HG03342 (cell line): Measurements from ENCODE around the gene HYKK.
"Not testable (repeated sequence)": the region's sequence is repeated elsewhere in the genome, so short reads cannot be mapped to it uniquely, and the experiment has no call there.

Source experiments
- ATAC-seq: cut with Tn5 transposase; IDR thresholded peaks from one replicate; pipeline ENCODE4 v1.9.1; 2021; ENCODE audit warnings: mild to moderate bottlenecking, moderate library complexity; ENCODE audit not compliant: unreplicated experiment

The HYKK gene

DNA sequence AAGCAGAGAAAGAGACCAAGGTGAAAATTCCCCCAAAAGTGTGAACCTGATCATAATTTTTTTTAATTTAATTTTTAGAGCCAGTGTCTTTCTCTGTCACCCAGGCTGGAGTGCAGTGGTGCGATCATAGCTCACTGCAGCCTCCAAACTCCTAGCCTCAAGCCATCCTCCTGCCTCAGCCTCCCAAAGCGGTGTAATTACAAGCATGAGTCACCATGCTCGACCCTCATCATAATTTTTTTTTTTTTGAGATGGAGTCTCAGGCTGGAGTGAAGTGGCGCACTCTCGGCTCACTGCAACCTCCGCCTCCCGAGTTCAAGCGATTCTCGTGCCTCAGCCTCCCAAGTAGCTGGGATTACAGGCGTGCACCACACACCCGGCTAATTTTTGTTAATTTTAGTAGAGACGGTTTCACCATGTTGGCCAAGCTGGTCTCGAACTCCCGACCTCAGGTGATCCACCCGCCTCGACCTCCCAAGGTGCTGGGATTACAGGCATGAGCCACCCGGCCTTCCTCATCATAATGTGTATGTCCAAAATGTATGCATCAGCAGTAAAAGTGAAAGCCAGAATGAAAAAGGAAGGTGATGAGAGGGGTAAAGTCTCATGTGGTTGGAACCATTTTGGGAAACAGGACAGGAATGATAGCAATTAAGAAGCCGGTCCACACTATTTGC is 32.2 kb downstream of the HYKK start:
- not testable (repeated sequence) for ATAC-seq

DNA sequence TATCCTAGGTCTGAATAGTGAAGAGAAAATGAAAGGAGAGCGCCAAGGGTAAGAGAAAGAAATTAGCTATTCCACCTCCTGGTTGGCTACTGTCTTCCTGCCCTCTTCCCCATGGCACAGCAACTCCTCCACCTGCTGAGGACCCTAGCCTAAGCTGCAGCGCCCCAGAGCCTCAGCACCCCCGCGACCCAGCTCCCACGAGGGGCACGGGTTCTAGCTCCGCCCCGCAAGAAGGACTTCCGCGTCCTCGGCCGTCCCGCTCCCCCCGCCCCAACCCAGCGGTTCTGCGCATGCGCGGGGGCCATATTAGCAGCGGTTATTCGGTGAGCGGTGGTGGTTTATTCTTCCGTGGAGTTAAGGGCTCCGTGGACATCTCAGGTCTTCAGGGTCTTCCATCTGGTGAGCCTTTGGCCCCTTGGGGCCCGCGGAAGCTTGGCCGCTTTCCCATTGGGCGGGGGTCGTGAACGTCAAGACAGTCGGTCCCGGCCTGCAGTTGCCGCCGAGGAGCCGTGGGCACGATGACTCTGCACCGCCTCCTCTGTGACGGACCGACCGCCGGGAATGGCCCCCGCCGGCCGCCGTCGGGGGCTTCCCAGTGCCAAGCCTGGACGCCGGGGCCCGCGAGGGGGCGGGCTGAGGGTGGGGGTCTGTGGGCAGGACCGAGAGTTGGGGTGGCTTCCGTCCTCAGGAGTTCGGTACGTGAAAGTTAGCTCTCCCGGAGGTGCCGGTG is 32.9 kb downstream of the HYKK start, which contains the start of gene PSMA4:
Gene PSMA4 (plus strand): TSS at position 304 of the 730 bp plus-strand sequence. CDS start 1,484 bp downstream, outside the sequence.
- peak; percentile 73 for ATAC-seq

DNA sequence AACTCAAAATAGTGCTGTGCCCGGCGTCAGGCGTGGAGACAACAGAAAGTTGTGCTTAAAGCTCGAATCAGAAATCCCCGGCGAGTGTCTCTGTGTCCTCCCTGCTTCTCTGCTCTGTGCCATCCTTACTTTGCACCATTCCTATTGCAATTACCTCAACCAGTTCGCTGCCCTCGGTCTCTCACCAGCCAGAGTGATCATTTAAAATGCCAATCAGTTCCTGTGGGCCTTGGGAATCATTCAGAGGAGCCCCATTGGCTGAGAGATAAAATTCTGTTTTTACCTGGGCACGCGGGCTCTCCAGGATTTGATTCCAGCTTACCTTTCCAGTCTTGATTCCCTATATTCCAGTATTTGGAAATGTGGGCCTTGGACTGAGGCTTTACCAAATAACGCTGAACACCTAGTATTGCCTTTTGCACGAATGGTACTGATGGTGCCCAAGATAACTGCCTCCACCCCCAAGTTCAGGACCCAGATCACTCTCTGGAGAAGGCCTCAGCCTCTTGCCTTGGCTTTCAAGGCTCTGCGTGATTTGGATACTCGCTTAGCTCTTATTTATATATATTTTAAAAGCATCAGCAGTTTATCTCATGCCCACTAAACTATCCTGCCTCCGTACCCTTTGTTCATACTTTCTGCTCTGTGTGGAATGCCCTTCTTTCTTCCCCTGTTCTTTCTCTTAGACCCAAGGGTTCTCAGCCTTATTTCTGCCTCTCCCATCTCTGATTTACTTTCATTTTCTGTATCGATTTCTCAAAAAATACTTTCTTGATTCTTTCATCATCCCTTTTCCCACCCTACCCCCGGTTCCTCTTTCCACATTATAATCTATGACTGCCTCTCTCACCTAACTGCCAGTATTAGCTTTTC is 33.7 kb downstream of the HYKK start:
- no peak for ATAC-seq

DNA sequence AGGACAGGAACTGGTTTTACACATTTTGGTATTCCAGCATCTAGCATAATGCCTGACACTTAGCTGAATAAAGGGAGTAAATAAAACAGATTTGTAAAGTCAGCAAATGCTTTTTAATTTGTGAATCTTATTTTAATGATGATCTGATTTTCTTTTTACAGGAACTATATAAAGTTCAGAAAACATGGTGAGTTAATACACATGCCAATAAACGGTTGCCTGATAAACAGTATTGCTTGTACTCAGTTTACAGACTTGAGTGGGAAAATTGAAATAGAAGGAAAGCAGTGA is 34.3 kb downstream of the HYKK start:
- no peak for ATAC-seq

DNA sequence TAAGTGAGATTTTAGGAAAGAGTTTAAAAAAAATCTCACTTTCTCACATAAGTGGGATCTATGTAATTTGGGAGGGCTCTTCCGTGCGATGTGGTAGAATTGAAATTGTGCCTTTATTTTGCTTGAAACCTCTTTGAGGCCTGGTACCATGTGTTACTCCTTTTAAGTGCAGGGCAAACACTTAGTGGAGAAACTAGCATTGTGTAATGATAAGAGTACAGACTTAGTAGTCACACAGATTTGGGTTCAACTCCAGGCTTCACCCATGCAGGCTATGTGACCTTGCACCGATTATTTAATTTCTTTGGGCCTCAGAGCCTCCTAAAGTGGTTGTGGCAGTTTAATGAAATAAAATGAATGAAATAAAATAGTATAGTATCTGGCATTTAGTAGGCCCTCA is 35.3 kb downstream of the HYKK start:
- no peak for ATAC-seq

DNA sequence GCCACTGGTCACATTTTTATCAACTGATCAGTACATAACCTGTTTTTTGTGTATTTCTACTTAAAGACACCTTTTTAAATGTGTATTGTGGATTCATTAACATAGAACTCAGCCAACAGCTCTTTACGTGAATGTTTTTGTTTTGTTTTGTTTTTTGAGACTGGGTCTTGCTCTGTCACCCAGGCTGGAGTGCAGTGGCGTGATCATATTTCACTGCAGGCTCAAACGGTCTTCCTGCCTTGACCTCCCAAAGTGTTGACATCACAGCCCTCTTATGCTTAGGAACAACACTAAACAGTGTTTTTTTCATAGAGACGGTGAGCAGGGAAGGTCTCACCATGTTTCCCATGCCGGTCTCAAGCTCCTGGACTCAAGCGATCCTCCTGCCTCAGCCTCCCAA is 42.8 kb downstream of the HYKK start:
- ATAC-seq = no peak

DNA sequence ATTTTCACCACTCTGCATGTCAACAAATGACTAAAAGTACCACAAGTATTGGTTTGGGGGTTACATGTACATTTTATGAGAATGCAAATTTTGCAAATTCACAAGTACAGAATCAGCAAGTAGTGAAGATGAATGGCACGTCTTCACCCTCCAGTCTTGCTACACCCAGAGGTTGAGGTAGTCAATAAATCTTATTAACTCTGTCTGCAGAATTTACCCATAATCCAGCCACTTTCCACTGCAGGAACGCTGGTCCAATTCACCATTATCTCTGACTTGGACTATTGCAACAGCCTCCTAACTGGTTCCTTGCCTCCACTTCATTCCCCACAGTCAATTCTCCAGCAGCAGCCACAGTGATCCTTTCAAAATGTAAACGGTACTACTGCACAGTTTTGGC is 43.4 kb downstream of the HYKK start:
- no peak for ATAC-seq

DNA sequence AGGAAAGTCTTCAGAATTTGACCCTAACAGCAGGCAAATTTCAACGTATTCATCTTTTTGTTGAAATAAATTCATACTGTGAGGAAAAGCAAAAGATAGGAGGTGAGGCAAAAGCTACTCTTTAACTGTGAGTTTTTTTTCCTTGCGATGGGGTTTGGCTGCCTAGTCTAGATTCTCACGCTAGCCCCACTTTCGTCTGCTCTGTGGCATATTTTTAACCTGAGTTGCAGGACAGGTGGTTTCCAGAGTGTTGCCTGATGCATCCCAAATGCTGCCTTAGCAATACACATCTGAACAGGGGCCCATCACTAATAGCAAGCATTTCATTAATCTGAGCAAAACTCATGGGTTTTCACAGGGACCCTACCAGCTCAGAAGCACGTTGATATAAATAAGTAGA is 44.5 kb downstream of the HYKK start:
- ATAC-seq = no peak

DNA sequence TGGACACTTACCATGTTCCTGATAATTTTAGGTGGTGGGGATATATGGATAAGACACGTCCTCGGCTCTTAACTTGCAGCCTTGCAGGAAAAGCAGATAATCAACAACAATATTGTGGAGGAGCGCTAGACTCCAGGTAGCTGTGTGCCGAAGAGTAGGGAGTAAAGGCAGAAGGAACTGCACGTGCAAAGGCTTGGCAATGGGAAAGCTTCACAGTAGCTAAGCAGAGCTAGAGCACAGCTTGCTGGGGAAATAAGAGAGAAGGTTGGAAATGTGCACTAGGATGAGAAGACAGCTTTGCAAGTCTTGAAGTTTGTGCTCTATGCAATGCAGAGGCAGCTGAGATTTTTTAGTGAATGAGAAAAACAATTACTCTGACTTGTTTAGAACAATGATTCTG is 45.2 kb downstream of the HYKK start:
- ATAC-seq = no peak

DNA sequence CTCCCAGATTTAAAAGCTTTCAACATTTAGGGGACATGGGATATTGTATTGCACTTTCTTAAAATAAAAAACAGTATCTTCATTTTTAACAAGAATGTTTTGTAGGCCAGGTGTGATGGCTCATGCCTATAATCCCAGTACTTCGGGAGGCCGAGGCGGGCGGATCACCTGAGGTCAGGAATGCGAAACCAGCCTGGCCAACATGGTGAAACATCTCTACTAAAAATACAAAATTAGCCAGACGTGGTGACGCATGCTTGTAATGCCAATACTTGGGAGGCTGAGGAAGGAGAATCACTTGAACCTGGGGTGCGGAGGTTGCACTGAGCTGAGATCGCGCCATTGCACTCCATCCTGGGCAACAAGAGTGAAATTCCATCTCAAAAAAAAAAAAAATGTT is 52.8 kb downstream of the HYKK start:
- not testable (repeated sequence) for ATAC-seq

DNA sequence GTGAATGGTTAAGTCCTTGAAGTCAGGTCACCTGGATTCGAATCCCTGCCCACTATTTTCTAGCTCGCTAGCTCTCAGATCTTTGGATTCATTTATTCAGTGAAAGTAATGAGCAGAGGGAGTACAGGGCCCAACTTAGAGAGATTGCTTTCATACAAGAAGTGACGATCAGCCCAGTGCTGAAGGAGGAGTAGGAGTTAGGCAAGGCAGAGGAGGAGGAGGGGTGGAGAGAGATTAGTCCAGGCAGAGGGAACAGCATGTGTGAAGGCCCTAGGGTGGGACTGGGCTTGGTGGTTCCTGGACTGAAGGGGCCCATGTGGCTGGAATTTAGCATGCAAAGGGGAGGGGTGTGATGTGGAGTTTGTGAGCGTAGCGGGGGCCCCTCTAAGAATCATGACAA is 54.1 kb downstream of the HYKK start:
- no peak for ATAC-seq

DNA sequence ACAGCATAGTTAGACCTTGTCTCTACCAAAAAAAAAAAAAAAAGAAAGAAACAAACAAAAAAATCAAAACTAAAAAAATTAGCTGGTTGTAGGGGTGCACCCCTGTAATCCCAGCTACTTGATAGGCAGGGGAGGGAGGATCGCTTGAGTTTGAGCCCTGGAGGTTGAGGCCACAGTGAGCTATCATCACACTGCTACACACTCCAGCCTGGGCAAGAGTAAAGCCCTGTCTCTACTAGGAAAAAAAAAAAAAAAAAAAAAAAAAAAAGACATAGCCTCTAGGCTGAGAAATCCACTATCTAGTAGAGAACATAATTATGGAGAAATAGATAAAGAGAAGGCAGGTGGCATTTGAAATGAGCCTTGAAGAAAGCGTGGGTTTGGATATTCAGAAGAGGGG is 55.7 kb downstream of the HYKK start:
- ATAC-seq = no peak

DNA sequence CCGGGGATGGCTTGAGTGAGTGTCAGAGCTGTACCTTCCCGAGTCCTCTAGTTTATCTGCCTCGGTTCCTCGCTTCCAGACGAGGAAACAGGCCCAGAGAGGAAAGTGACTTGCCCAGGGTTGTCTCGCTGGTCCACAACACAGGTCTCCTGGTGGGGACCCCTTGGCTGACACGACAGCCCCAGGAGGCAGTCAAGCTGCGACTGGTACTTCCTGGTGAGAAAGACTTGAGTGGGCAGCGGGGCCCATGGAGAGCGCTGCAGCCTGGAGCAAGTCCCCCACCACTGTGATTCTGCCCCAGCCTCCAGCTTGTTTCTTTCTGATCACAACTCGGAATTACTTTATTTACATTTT is 57.3 kb downstream of the HYKK start:
- peak; percentile 12 for ATAC-seq

DNA sequence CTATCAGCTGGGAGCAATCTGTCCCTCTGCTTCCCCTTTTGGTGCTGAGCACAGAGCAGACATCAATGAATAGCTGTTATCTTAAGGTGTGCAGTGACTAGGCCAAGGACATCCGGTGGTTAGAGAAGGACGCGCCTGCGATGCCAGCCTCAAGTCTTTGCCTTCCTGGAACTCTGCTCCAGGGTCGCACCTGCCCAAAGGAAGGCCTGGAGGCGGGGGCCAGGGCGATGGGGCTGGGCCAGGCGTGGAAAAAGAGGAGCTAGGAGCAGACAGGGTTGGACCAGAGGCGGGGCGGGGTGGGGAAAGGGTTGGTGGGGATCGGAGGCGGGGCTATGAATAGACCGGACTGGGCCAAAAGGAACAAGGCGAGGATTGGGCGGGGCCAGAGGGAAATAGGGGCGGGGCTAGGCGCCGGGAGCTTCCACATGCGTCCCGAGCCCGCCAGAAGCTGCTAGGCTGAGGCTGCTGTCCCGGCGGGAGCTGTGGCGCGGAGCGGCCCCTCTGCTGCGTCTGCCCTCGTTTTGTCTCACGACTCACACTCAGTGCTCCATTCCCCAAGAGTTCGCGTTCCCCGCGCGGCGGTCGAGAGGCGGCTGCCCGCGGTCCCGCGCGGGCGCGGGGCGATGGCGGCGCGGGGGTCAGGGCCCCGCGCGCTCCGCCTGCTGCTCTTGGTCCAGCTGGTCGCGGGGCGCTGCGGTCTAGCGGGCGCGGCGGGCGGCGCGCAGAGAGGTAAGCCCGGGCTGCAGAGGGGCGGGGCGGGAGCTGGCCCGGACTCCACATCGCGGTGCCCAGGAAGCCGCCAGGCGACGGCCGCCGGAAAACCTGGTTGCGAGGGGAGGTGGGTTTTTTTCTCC is 57.9 kb downstream of the HYKK start, which contains the start of gene CHRNA5:
Gene CHRNA5 (plus strand): TSS at position 424 of the 854 bp plus-strand sequence. CDS start 200 bp downstream, at position 624.
- ATAC-seq = peak; percentile 71

DNA sequence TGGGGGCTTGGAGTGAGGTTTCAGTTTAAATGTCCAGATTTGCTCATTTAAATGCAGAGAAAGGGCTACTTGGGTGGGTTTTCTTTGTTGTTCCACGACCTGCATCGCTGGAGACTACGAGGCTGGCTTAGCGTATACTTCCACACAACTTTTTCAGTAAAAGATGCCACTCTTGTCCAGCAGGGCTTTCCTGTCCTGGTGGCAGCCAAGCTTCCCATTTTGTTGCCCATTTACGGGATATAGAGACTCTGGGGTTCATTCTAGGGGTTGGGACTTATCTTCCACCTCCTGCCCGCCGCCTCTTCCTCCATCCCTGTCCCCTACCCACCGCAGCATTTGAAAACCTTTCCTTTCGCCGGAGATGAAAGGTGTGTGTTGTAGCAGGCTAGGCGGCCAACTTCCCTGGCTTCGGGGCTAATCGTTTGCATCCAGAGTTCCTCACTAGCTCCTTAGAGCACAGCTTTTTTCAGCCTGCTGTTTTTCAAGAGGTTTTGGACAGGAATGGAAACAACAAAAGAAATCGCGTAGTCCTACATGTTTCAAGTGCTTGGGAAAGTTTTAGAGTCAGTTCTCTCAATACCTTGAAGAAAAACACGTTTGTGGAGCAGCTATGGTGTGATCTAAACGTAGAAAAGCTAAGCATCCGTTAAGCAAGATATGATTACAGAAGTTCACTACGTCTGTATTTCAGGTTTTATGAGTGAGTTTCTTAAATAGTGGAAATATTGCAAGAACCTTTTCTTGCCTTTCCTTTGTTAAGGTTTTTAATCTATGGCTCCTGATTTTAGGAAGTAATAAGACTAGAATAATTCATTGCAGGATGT is 58.8 kb downstream of the HYKK start:
- ATAC-seq = peak; percentile 11

DNA sequence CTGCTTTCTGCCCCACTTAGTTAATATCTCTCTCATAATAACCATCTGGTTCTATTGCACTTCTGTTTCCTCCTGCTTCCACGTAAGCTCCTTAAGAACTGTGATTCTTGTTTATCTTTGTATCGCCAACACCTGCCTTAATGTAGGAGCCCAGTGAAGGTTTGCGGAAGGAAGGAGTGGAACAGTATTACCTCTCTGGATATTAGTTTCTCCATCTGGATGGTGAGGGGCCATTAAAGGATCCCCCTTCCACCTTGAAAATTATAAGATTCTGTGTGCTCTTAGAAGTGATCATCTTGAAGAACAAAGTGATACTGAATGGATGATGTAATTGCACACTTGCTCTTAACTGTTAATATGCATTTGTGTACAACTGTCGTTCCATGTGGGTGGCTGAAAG is 60.2 kb downstream of the HYKK start:
- ATAC-seq = no peak

DNA sequence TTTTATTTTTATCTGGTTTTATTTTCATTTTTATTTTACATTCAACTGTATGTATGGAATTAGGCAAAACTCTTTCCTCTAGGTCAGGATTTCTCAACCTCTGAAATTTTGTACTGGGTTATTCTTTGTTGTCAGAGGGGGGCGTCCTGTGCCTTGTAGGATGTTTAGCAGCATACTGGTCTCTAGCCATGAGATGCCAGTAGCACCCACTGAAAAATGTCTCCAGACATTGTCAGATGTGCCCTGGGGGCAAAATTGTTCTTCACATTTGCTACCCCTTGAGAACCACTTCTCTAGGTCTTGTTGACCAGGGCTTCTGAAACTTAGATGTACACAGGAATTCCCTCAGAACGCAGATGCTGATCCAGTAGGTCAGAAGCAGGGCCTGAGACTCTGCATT is 63.3 kb downstream of the HYKK start:
- ATAC-seq = no peak

DNA sequence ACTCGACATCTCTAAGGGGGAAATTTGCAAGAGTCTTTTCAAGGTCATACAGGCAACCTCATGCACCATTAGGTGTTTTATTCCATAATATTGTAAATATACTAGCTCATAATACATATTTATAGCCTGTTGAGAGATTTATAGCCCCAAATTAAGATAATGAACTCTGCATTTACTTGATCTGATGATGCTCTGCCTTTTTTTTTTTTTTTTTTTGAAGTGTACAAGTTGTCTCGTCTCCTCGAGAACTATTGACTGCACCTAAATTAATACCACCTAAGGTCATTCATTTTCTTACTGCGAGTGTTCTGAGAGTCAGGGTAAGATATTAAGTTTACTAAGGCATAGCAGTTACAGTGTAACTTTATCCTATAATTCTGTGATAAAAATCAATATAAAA is 64.0 kb downstream of the HYKK start:
- no peak for ATAC-seq

DNA sequence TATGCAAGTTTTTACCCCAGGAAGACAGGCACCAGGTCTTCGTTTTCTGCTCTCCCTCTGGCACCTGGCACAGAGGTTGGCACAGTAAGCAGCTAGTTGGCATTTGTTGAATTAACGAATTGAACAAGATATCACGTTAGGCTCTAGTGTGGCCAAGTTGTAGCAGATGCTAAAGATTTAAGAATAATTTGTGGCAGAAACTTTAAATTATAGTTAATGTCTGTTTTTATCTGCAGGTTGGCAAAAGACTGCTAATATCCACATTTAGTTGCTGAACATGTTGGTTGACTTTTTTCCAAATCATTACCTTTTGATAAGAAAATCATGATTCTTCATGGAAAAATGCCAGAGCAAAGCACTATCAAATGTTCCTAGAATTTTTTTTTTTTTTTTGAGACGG is 66.0 kb downstream of the HYKK start:
- ATAC-seq = no peak

DNA sequence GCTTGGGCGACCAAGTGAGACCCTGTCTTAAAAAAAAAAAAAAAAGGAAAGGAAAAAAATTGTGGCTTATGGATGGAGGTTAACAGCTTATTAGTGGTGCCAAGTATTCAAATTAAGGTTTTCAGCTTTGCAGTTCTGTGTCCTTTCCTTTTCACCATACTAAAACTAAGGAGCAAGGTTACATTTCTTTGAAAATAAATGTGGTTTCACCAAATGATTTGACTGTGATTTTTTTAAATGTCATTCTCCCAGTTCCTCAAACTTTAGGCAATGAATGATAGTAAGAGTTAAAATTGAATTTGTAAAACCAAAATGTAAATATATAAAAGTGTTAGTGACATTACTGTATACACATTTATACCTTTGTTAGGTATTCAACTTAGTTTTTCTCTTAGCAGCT is 67.6 kb downstream of the HYKK start:
- no peak for ATAC-seq
